ENCODE data around the gene TMEM151A.
"Not testable (repeated sequence)": the region's sequence is repeated elsewhere in the genome, so short reads cannot be mapped to it uniquely, and the experiment has no call there.

TMEM151A gene

DNA sequence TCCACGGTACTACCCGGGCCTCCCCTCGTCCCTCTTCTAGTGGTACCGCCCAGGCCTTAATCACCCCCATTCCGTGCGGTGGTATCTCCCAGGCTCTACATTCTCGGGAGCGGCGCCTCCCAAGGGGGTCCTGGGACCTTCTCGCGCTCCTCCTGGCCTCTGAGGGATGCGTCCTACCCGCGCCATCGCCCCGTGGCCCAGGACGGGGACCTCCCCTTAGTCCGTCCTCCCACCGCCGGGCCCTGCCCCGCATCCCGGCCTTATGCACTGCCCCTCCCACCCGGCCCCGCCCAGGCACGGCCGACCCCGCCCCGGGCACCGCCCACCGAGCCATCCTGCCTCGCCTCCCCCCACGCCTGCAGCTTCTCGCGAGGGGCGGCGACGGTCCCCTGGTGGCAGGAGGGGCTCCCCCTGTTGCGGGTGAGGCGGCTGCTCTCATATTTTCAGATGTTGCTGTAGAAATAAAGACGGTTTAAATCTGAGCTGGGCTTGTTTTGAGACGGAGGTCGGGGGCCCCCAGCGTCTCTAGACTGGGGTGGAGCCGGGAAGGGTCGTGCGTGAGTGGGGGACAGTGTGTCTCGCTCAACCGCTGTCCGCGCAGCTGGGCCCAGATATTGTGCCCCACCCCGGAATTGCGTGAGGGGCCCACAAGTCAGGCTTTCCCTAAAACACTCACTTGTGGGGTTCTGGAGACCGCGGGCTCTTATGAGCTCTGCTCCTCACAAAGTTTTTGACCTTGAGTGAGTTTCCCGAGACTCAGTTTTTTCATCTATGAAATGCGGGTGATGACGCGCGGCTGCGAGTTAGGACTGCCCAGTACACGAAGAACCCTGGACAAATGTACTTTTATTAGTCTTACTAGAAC, 24.1 kb upstream of the TMEM151A start:
- peak; percentile 83 for DNase-seq

DNA sequence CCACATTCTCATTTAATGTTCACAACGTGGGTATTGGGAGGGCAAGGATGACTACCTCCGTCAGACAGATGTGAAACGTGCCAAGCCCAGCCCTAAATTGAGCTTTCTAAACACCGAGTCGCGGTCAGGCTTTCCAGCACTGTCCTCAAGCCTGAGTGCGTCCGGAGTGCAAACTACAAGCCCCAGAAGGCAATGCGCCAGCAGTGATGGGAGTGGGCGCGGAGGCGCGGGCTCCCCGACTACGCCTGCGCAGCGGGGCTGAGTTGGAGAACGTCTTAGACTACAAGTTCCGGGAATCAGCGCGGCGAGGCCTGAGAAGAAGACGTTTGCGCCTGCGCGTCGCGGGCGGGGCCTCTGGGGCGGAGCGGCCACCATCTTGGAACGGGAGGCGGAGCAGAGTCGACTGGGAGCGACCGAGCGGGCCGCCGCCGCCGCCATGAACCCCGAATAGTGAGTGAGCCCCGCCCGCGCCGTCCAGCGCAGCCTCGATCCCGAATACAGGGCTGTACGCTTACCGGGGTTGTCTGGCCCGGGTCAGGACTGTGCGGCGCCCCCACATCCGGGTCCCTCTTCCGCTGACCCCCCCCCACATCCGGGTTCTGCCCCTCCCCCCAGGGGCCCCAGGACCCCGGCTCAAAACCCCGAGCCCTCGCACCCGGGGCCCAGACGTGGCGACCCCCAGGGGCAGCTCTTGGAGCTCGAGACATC, 23.3 kb upstream of the TMEM151A start, which contains the start of gene RAB1B:
Gene RAB1B (plus strand): TSS at position 396 of the 708 bp plus-strand sequence. CDS start 41 bp downstream, at position 437.
- peak; percentile 99 for DNase-seq

DNA sequence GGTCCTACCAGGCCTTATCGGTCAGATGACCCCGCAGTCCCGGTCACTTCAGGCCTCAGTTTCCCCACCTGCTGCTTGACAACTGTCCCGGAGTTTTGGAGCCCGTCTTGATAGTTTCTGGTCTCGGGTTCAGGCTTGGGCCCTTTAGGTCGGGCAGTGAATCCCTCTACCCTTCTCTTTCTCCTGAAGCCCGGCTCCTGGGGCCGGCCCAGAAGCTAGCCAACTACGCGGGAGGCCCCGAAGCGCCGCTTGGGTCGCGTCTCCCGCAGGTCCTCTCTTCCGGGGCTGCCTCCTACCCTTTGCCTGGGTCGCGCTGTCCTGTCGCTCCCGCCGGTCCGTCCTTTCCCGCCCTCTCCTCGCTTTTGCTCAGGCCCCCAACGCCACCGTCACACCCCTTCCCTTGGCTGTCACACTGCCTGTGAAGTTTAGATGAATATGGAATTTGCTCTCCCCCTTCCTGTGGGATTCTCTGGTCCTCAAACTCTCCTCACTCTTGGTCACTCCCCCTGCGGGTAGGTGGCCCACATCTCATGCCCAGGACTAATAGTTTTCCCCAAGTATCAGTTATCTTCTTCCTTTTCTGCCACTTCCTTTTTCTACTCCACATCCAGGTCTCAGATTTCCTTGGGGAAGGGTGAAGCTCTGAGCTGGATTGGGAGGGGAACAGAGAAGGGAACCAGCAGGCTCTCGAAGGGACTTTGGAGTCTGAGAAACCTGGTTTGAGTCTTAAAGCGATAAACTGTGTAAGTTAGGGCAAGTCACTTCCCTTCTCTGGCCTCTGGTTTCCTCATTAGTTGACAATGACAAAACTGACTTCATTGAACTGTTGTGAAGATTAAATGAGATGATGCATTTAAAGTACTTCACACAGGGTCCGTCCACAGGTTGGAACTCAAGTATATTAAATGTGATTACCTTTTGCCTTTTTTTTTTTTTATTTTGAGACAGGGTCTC, 22.5 kb upstream of the TMEM151A start:
- DNase-seq, result no peak

GRCh38 chr11:66271816-66272215, 19.9 kb upstream of the TMEM151A start:
- DNase-seq, result no peak

DNA sequence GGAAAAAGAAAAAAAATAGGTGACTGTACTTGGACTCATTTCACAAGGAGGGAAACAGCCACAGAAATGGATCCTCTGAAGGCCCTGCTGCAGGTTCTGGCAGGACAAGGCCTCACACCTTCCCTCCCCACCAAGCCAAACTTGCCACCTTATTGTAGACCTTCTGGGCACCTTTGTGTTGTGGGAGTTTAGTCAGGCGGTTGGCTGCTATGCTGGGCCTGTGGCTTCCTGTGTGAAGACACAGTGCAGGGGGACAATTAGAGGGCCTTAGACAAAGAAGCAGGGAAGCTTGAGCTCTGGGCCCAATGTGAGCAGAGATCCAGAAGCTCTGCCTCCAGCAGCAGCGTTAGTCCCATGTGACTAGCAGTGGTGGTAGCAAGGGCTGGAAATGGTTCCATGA, 19.1 kb upstream of the TMEM151A start:
- no peak for DNase-seq

GRCh38 chr11:66274219-66274618, 17.5 kb upstream of the TMEM151A start:
- no peak for DNase-seq

DNA sequence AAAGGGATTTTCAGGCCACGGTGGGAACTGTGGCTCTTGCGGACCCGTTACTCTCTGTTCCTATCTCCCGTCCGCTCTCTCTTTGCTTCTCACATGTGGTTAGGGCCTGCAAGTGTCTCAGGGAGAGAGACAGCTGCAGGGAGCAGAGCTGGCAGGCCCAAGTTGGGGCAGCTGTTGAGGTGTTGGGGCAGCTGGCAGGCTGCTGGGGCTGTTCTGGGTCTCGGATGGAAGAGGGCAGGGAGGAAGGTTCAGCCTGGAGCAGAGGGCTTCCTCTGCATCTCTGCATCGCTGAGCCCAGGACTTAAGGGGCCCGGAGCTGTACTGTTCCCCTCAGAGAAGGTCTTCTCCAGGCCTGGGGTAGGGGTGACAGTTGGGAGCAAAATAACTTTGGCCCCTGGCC, 16.3 kb upstream of the TMEM151A start:
- DNase-seq, result no peak

DNA sequence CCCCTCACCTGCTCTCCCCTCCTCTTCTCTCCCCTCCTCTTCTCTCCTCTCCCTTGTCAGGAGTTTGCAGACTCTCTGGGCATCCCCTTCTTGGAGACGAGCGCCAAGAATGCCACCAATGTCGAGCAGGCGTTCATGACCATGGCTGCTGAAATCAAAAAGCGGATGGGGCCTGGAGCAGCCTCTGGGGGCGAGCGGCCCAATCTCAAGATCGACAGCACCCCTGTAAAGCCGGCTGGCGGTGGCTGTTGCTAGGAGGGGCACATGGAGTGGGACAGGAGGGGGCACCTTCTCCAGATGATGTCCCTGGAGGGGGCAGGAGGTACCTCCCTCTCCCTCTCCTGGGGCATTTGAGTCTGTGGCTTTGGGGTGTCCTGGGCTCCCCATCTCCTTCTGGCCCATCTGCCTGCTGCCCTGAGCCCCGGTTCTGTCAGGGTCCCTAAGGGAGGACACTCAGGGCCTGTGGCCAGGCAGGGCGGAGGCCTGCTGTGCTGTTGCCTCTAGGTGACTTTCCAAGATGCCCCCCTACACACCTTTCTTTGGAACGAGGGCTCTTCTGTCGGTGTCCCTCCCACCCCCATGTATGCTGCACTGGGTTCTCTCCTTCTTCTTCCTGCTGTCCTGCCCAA, 15.6 kb upstream of the TMEM151A start:
- DNase-seq, result no peak

GRCh38 chr11:66276619-66277018, 15.1 kb upstream of the TMEM151A start:
- not testable (repeated sequence) for DNase-seq

GRCh38 chr11:66277064-66277463, 14.6 kb upstream of the TMEM151A start:
- DNase-seq, result not testable (repeated sequence)

DNA sequence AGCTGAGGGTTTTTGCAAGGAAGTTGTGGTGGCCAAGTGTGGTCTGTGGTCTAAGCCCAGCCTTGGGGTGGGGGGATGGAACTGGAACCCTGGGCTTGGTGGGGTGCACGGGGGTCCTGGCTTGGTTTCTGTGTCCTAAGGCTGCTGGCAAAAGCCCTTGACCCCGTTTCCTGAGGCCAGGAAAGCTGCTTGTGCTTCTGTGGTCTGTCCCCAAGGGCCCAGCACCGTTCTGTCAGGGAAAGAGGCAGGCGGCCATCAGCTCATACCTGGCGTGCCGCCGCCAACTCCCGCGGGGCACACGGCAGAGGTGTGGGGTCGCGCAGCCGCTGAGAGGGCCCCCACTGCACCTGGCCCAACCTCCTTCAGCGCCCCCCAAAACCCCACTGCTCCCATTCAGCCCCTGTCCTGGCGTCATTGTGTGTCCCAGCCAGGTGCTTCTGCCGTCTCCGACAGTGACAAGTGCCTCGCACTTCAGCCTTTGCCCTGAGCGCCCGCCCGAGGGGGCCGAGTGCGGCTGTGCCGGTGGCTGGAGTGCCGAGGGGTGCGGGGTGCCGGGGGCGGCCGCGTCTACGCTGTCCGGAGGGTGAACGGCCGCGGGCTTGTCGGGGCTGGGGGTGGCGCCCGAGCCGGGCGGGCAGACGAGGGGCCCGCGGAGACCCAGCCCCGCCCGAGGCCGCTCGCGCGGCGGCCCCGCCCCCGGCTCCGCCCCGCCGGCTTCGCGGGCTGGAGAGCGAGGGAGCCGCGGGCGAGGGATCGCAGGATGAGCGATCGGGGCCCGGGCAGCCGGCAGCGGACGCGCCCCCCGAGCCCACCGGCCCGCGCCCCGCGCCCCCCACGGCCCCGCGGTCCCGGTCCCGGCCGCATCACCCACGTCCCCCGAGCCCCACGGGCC, 14.0 kb upstream of the TMEM151A start, which contains the start of gene CNIH2:
Gene CNIH2 (plus strand): TSS at position 705 of the 892 bp plus-strand sequence. CDS start 282 bp downstream, outside the sequence.
- no peak for DNase-seq

DNA sequence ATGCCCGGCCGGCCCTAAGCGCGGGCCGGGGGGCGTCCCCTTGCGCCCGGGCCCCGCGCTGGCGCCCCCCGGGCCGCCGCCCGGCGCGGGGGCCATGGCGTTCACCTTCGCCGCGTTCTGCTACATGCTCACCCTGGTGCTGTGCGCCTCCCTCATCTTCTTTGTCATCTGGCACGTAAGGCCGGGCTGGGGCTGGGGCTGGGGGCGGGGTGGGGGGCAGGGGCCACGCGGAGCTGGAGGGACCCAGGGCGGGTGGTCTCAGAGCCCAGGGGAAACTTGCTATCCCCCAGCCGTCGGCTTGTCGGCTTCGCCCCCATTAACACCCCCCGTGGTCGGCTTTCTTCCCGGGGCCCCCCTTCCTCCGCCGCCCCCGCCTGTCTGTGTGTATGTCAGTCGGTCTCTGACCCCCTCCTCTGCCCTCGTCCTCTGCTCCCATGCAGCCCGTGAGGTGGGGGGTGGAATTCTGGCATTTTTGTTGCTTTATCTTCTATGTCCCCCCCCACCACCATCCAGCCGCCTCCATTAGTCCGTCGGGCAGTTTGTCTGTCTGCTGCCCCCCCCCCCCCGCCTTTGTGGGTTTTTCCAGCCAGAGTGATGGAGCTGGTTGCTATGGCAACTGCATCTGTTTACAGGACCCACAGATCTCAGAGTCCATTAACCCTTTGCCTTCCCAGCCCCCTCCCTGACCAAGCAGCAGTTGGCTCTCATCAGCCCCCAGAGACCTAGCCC, 13.2 kb upstream of the TMEM151A start:
- DNase-seq, result no peak

- peak; percentile 47 for DNase-seq
Measured at GRCh38 chr11:66279092-66279734, 12.5 kb upstream of the TMEM151A start.

DNA sequence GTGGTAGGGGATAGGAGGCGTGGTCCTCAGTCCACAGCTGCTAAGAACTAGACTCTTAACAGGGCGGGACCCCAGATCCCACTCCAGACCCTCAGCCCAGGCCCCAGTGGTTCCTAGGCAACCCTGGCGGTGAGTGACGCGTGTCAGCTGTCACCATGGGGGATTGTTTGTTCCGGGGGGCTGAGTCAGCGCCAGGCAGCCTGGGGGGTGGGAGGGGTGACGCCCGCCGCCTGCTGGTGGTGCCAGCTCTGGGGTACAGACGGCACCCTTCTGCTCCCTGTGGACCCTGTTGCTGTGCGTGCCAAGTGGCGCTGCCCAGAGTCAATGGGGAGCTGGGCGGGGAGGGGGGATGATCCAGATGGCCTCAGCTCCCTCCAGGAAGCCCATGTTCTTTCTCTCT, 11.3 kb upstream of the TMEM151A start:
- DNase-seq, result peak; percentile 90

DNA sequence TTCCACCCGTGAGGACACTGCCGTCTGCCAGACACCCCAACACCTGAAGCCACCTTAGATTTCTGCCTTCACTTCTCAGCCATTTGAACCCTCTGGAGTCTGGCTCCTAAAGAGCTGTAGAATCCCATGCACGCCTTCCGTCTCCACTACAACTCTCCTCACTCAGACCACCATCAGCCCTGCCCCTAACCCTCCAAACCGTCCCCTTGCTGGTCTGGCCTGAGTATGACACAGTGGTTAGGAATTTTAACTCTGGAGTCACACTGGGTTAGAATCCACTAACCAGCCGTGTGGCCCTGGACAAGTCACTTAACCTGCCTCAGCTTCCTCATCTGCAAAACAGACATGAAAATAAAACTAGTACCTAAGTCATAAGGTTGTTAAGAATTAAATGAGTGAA, 10.7 kb upstream of the TMEM151A start:
- DNase-seq, result no peak

- no peak for DNase-seq
Measured at GRCh38 chr11:66281776-66282467, 9.8 kb upstream of the TMEM151A start.

DNA sequence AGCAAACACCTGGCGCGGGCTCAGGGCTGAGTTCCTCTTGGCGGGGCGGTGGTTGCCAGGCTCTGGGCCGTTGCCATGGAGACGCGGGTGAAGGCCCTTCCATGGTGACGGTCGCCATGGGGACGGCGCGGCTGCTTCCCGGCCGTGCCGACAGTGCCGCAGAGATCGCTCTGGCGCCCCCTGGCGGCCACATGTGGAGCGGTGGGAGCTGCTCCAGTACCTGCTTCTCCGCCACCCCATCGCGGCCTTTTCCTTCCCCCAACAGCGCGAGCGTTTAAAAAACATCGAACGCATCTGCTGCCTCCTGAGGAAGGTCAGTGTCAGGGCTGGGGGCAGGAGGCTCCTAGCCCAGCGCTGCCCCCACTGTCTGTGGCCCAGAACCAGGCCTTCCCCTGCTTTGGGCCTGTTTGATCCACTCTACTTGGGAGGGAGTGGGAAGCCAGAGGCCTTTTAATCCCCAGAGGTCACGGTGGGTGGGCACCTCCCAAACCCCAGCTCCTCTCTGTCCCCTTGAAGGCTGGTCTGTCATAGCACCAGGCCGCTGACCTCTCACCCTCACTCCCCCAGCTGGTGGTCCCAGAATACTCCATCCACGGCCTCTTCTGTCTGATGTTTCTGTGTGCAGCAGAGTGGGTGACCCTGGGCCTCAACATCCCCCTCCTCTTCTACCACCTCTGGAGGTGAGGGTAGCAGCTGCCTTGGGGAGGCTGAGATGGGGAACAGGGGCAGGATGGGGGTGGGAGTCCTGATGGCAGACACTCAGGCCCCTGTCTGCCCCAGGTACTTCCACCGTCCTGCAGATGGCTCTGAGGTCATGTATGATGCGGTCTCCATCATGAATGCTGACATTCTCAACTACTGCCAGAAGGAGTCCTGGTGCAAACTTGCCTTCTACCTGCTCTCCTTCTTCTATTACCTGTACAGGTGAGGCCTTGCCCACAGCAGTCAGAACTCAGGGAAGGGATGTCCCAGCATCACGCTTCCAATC, 8.9 kb upstream of the TMEM151A start:
- peak; percentile 99 for DNase-seq

Data from NCI-H2171 (cell line).